Testis (tissue), 3 donors: Measurements from ENCODE around the gene FBXW5. TPM values are rescaled to one million over a fixed set of nuclear protein-coding genes. Genes with fewer than 3 reads are reported as not detected.

Experiments used
- DNase-seq: peaks from one replicate; pipeline ENCODE4 v3.0.0-alpha.2; 2019
- H3K27ac ChIP-seq, 2 donors: fragments of 200-600 bp; sonication (generic); one replicate each; pipeline ENCODE4 v1.5.1; 2019
- H3K27me3 ChIP-seq: fragments of 200-600 bp; sonication (generic); one replicate; pipeline ENCODE4 v1.5.1; 2019
- H3K36me3 ChIP-seq: fragments of 200-600 bp; sonication (generic); one replicate; pipeline ENCODE4 v1.5.1; 2017; ENCODE audit warnings: low read depth; ENCODE audit errors: missing control alignments
- H3K4me1 ChIP-seq: fragments of 200-600 bp; sonication (generic); one replicate; pipeline ENCODE4 v1.5.1; 2019
- H3K4me3 ChIP-seq, 2 donors: fragments of 200-600 bp; sonication (generic); one replicate each; pipeline ENCODE4 v1.5.1; 2017 to 2019
- H3K9me3 ChIP-seq: fragments of 200-600 bp; sonication (generic); one replicate; pipeline ENCODE4 v1.5.1; 2017
- CTCF ChIP-seq, 3 experiments: fragments of 450-650 bp in 2 of 3; fragments of 200-600 bp in 1 of 3; sonication (generic) in 1 of 3; IDR thresholded peaks; one replicate each; pipeline ENCODE4 v1.5.1; 2016 to 2019; ENCODE audit warnings: antibody characterized with exemption in 3 of 3, mild to moderate bottlenecking in 2 of 3, moderate library complexity in 1 of 3
- POLR2A ChIP-seq: fragments of 450-650 bp; IDR thresholded peaks from one replicate; pipeline ENCODE4 v1.6.1; 2017; ENCODE audit warnings: antibody characterized with exemption, mild to moderate bottlenecking, moderate library complexity
- WGBS, 2 donors: methylation state at CpG; one replicate each; pipeline ENCODE4 v1.1.5; 2018; 5-methylcytosine and 5-hydroxymethylcytosine counted together
- intact Hi-C: fragments of 100-400 bp; cut with DNase I; formaldehyde crosslinking; loops from one replicate; pipeline ENCODE4 v1.15.1; 2023; ENCODE audit warnings: low total_unique reads
- polyA plus RNA-seq: library from polyadenylated mRNA; stranded (reverse); fragments of 350-450 nt; fragmentation: Illumina TruSeq; extraction: RNeasy Lipid Tissue Mini Kit (QIAGEN cat#74804); gene quantifications from one replicate; pipeline ENCODE4 v1.2.3, GENCODE V29; 2014; ENCODE audit warnings: low read depth, low replicate concordance; ENCODE audit not compliant: insufficient read depth
- total RNA-seq, 2 donors: library from RNA; depleted of rRNA; stranded (reverse); fragments of >200 nt; gene quantifications; one replicate each; pipeline ENCODE4 v1.2.3, GENCODE V29; 2016

The FBXW5 gene
- total and polyA plus RNA-seq, 3 donors from 2014 or later, result 452 to 749 (median 509) TPM

DNA sequence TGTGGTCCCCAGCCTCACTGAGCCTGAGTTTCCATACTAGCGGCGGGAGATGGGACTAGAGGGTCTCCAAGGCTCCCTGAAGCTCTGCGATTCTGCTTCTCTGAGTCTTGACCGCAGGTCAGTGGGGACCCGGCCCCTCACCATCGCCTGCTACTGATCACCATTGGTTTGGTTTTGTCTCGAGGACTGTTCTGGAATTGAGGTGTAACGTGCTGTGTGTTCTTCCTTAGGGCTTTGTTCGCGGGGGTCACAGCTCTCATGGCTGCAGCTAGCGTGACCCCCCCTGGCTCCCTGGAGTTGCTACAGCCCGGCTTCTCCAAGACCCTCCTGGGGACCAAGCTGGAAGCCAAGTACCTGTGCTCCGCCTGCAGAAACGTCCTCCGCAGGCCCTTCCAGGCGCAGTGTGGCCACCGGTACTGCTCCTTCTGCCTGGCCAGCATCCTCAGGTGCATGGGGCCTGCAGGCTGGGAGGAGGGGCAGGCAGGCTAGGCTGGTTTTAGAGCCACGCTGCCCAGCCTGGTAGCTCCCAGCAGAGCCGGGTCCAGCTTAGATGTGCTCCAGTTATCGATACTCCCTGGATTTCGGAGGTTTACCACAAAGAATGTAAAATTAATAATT is 45.9 kb downstream of the FBXW5 start:
- no peak overlapping the region for H3K4me3 ChIP-seq
- no peaks in the 10 kb centered on the region for H3K27me3 ChIP-seq
- no peak overlapping the region for H3K27ac ChIP-seq
- TF ChIP-seq POLR2A, result no peak
- no peak for TF ChIP-seq CTCF (IDR thresholded peaks at IDR 0.05)
- 95 to 96% methylated on average over 19 to 21 of the region's 21 CpGs for WGBS, 2 donors
- H3K36me3 ChIP-seq, result no peaks in the 10 kb centered on the region
- no peak for DNase-seq
- intact Hi-C loops, result no loop called here
- peaks cover 21% of the 10 kb centered on the region for H3K4me1 ChIP-seq
- H3K9me3 ChIP-seq, result no peaks in the 10 kb centered on the region

GRCh38 chr9:136896027-136896426 is 48.5 kb downstream of the FBXW5 start:
- TF ChIP-seq POLR2A (no peak), CTCF (IDR thresholded peaks at IDR 0.05) (no peak)
- intact Hi-C loops, result no loop called here
- no peaks in the 10 kb centered on the region for H3K36me3 ChIP-seq
- no peak for DNase-seq
- 88 to 92% methylated on average over 5 to 11 of the region's 11 CpGs for WGBS, 2 donors
- no peak overlapping the region for H3K27ac ChIP-seq
- no peaks in the 10 kb centered on the region for H3K9me3 ChIP-seq
- H3K4me1 ChIP-seq, result no peaks in the 10 kb centered on the region
- no peaks in the 10 kb centered on the region for H3K27me3 ChIP-seq
- no peak overlapping the region for H3K4me3 ChIP-seq

GRCh38 chr9:136890661-136891060 is 53.9 kb downstream of the FBXW5 start:
- no peaks in the 10 kb centered on the region for H3K27me3 ChIP-seq
- H3K4me1 ChIP-seq, result peaks cover 8% of the 10 kb centered on the region
- H3K36me3 ChIP-seq, result no peaks in the 10 kb centered on the region
- no peak overlapping the region for H3K27ac ChIP-seq
- DNase-seq, result no peak
- WGBS, 2 donors, result 85 to 90% methylated on average over 13 of the region's 13 CpGs
- H3K4me3 ChIP-seq, result no peak overlapping the region
- H3K9me3 ChIP-seq, result no peaks in the 10 kb centered on the region
- TF ChIP-seq CTCF (IDR thresholded peaks at IDR 0.05) (no peak), POLR2A (no peak)
- intact Hi-C loops, result no loop called here

Other genes starting within 250 kb of the FBXW5 start
Only the 30 nearest of the 32 such genes appear.
- 10 to 100 TPM; 28.7 to 36.2 TPM for gene DIPK1B, start 232.2 kb downstream of the FBXW5 start, total RNA-seq
- gene DIPK1B, start 232.2 kb downstream of the FBXW5 start, polyA plus RNA-seq, result 23.3 TPM
- gene LCN10, start 201.8 kb downstream of the FBXW5 start, total RNA-seq, result 10 to 100 TPM in 1 of 2 donors, 1 to 10 TPM in 1; 8.3 to 11.7 TPM
- 8.7 TPM for gene LCN10, start 201.8 kb downstream of the FBXW5 start, polyA plus RNA-seq
- 10 to 100 TPM; 11.3 to 19.1 TPM for gene LCN6, start 196.2 kb downstream of the FBXW5 start, total RNA-seq
- 7.8 TPM for gene LCN6, start 196.2 kb downstream of the FBXW5 start, polyA plus RNA-seq
- not detected for gene LCN8, start 186.5 kb downstream of the FBXW5 start, total RNA-seq
- 2.0 TPM for gene LCN8, start 186.5 kb downstream of the FBXW5 start, polyA plus RNA-seq
- gene LCN15, start 180.2 kb downstream of the FBXW5 start, total RNA-seq, result under 1 TPM in 1 of 2 donors, not detected in 1; 0.68 TPM
- 0.41 TPM for gene LCN15, start 180.2 kb downstream of the FBXW5 start, polyA plus RNA-seq
- gene TMEM141, start 153.4 kb downstream of the FBXW5 start, total RNA-seq, result 100 to 1,000 TPM; 108 to 127 TPM
- gene TMEM141, start 153.4 kb downstream of the FBXW5 start, polyA plus RNA-seq, result 80.4 TPM
- 10 to 100 TPM; 41.1 to 59.8 TPM for gene CCDC183, start 148.4 kb downstream of the FBXW5 start, total RNA-seq
- 37.8 TPM for gene CCDC183, start 148.4 kb downstream of the FBXW5 start, polyA plus RNA-seq
- 100 to 1,000 TPM in 1 of 2 donors, 10 to 100 TPM in 1; 95.1 to 103 TPM for gene RABL6, start 136.8 kb downstream of the FBXW5 start, total RNA-seq
- 69.1 TPM for gene RABL6, start 136.8 kb downstream of the FBXW5 start, polyA plus RNA-seq
- gene AJM1, start 102.3 kb downstream of the FBXW5 start, total RNA-seq, result 10 to 100 TPM; 13.1 to 24.6 TPM
- gene AJM1, start 102.3 kb downstream of the FBXW5 start, polyA plus RNA-seq, result 4.0 TPM
- 100 to 1,000 TPM; 134 to 146 TPM for gene PHPT1, start 95.3 kb downstream of the FBXW5 start, total RNA-seq
- 146 TPM for gene PHPT1, start 95.3 kb downstream of the FBXW5 start, polyA plus RNA-seq
- gene MAMDC4, start 92.4 kb downstream of the FBXW5 start, total RNA-seq, result 10 to 100 TPM; 18.3 to 21.9 TPM
- gene MAMDC4, start 92.4 kb downstream of the FBXW5 start, polyA plus RNA-seq, result 8.1 TPM
- 100 to 1,000 TPM; 278 to 330 TPM for gene EDF1, start 78.4 kb downstream of the FBXW5 start, total RNA-seq
- gene EDF1, start 78.4 kb downstream of the FBXW5 start, polyA plus RNA-seq, result 368 TPM
- 10 to 100 TPM; 23.7 to 32.9 TPM for gene TRAF2, start 58.2 kb downstream of the FBXW5 start, total RNA-seq
- gene TRAF2, start 58.2 kb downstream of the FBXW5 start, polyA plus RNA-seq, result 21.9 TPM
- gene C8G, start 505 bp upstream of the FBXW5 start, total RNA-seq, result 1 to 10 TPM; 4.6 to 4.9 TPM
- gene C8G, start 505 bp upstream of the FBXW5 start, polyA plus RNA-seq, result 4.6 TPM
- gene LCN12, start 7.5 kb upstream of the FBXW5 start, total RNA-seq, result 10 to 100 TPM; 11.5 to 27.8 TPM
- gene LCN12, start 7.5 kb upstream of the FBXW5 start, polyA plus RNA-seq, result 27.1 TPM
- 1,000 to 10,000 TPM; 5,554 to 5,948 TPM for gene PTGDS, start 32.8 kb upstream of the FBXW5 start, total RNA-seq
- 4,976 TPM for gene PTGDS, start 32.8 kb upstream of the FBXW5 start, polyA plus RNA-seq
- gene LCNL1, start 38.3 kb upstream of the FBXW5 start, total RNA-seq, result 100 to 1,000 TPM in 1 of 2 donors, 10 to 100 TPM in 1; 59.3 to 131 TPM
- gene LCNL1, start 38.3 kb upstream of the FBXW5 start, polyA plus RNA-seq, result 17.5 TPM
- 10 to 100 TPM; 47.8 to 56.6 TPM for gene PAXX, start 47.7 kb upstream of the FBXW5 start, total RNA-seq
- gene PAXX, start 47.7 kb upstream of the FBXW5 start, polyA plus RNA-seq, result 25.9 TPM
- gene CLIC3, start 51.8 kb upstream of the FBXW5 start, total RNA-seq, result 1 to 10 TPM; 1.8 to 1.9 TPM
- gene CLIC3, start 51.8 kb upstream of the FBXW5 start, polyA plus RNA-seq, result 2.8 TPM
- 10 to 100 TPM; 56.0 to 65.5 TPM for gene ABCA2, start 83.5 kb upstream of the FBXW5 start, total RNA-seq
- 33.6 TPM for gene ABCA2, start 83.5 kb upstream of the FBXW5 start, polyA plus RNA-seq
- under 1 TPM; 0.06 to 0.24 TPM for gene FUT7, start 87.3 kb upstream of the FBXW5 start, total RNA-seq
- 0.24 TPM for gene FUT7, start 87.3 kb upstream of the FBXW5 start, polyA plus RNA-seq
- gene NPDC1, start 101.4 kb upstream of the FBXW5 start, total RNA-seq, result 100 to 1,000 TPM in 1 of 2 donors, 10 to 100 TPM in 1; 75.9 to 103 TPM
- 47.7 TPM for gene NPDC1, start 101.4 kb upstream of the FBXW5 start, polyA plus RNA-seq
- gene ENTPD2, start 109.3 kb upstream of the FBXW5 start, total RNA-seq, result 1 to 10 TPM; 5.7 to 9.6 TPM
- 8.5 TPM for gene ENTPD2, start 109.3 kb upstream of the FBXW5 start, polyA plus RNA-seq
- 1 to 10 TPM; 1.4 to 1.7 TPM for gene SAPCD2, start 125.8 kb upstream of the FBXW5 start, total RNA-seq
- 0.78 TPM for gene SAPCD2, start 125.8 kb upstream of the FBXW5 start, polyA plus RNA-seq
- gene UAP1L1, start 132.8 kb upstream of the FBXW5 start, total RNA-seq, result 10 to 100 TPM in 1 of 2 donors, 1 to 10 TPM in 1; 7.2 to 10.1 TPM
- 6.9 TPM for gene UAP1L1, start 132.8 kb upstream of the FBXW5 start, polyA plus RNA-seq
- gene MAN1B1, start 142.2 kb upstream of the FBXW5 start, total RNA-seq, result 100 to 1,000 TPM; 122 to 124 TPM
- 62.2 TPM for gene MAN1B1, start 142.2 kb upstream of the FBXW5 start, polyA plus RNA-seq
- gene DPP7, start 170.0 kb upstream of the FBXW5 start, total RNA-seq, result 100 to 1,000 TPM; 207 to 215 TPM
- gene DPP7, start 170.0 kb upstream of the FBXW5 start, polyA plus RNA-seq, result 242 TPM
- gene GRIN1, start 194.4 kb upstream of the FBXW5 start, total RNA-seq, result 1 to 10 TPM; 1.5 to 3.8 TPM
- gene GRIN1, start 194.4 kb upstream of the FBXW5 start, polyA plus RNA-seq, result 0.79 TPM
- gene LRRC26, start 225.3 kb upstream of the FBXW5 start, total RNA-seq, result 1 to 10 TPM; 2.4 to 5.1 TPM
- not detected for gene LRRC26, start 225.3 kb upstream of the FBXW5 start, polyA plus RNA-seq
- 10 to 100 TPM; 19.8 to 37.9 TPM for gene TMEM210, start 227.3 kb upstream of the FBXW5 start, total RNA-seq
- 83.2 TPM for gene TMEM210, start 227.3 kb upstream of the FBXW5 start, polyA plus RNA-seq